GM19467 (cell line): ENCODE results near the gene AP3S1.
"Not testable (repeated sequence)": the region's sequence is repeated elsewhere in the genome, so short reads cannot be mapped to it uniquely, and the experiment has no call there.

Experiments used
- ATAC-seq: cut with Tn5 transposase; IDR thresholded peaks from one replicate; pipeline ENCODE4 v1.9.1; 2021; ENCODE audit warnings: mild to moderate bottlenecking, moderate library complexity; ENCODE audit not compliant: unreplicated experiment

AP3S1 gene

DNA sequence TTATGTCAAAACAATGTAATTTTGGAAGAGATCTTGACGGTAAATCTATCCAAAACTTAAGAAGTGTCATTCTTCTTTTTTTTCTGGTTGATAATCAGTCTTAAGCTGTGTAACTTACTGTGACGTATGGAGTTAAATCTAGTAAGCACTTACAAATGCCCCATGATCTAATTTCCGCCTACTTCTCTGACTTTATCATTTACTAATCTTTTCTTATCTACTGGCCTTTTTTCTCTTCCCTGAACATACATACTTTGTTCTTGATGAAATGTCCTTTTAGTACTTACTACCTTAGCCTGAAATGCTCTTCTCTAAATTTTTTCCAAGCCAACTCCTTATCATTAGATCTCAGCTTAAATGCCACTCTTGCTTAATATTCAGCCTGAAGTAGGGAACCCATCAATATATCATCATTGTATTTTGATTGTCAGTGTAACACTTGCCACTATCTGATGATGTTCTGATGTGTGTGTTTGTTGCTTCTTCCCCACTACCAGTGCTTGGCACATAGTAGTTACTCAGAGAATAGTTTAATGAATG is 27.6 kb downstream of the AP3S1 start:
- no peak for ATAC-seq

DNA sequence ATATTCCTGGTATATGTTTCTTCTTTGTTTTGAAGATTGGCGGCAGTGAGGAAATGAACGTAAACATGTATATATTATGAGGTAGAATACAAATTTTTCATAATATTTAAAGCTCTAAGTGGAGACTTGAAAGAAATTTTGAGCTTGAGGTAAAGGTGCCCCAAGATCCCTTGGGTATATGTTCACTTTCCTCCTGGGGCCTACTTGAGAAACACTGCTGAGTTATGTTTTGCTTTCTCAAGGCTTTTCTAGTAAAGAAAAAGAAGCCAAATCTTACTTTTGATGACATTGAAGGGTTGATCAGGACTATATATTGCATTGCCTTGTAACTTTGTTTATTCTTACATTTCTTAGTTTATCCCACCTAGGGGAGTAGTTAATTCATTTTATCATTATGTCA is 30.7 kb downstream of the AP3S1 start:
- ATAC-seq = no peak

DNA sequence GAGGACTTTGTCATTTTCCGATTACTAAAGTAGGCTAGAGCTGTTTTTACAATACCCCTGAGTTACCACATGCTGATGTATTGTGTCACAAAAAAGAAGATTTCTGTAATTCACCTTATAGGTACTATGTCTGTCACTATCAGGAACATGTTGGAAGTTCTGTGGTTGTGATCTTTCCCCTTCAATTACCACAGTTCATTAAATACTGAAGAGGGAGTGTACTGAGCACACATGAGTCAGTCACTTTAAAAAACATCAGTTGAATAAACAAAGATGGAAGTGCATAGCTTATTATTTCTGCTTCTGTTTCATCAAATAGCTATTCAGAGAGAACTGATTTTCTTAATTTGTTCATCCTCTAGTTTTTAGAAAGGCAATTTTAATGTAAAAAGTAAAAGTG is 31.7 kb downstream of the AP3S1 start:
- no peak for ATAC-seq

DNA sequence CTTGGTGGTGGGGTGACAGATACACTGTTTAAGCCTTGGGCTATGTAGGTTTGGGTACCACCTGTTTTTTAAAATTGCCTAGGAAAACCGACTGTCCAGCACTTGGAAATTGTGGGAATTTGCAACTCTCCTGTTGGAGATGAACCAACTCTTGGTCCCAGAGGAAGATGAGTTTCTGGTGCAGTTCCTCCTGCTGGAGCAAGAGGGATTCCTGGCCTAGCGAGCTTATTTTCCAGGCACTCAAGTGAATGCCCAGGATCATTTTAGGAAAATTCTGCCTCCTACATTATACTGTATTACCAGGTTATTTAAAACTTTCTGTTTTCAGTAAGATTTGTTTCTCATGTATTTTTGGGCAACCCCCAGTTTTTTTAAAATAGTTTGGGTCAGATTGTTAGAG is 33.7 kb downstream of the AP3S1 start:
- ATAC-seq = no peak

DNA sequence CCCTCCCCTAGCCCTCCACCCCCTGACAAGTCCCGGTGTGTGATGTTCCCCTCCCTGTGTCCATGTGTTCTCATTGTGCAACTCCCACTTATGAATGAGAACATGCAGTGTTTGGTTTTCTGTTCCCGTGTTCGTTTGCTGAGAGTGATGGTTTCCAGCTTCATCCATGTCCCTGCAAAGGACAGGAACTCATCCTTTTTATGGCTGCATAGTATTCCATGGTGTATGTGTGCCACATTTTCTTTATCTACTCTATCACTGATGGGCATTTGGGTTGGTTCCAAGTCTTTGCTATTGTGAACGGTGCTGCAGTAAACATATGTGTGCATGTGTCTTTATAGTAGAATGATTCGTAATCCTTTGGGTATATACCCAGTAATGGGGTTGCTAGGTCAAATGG is 35.6 kb downstream of the AP3S1 start:
- ATAC-seq = not testable (repeated sequence)

DNA sequence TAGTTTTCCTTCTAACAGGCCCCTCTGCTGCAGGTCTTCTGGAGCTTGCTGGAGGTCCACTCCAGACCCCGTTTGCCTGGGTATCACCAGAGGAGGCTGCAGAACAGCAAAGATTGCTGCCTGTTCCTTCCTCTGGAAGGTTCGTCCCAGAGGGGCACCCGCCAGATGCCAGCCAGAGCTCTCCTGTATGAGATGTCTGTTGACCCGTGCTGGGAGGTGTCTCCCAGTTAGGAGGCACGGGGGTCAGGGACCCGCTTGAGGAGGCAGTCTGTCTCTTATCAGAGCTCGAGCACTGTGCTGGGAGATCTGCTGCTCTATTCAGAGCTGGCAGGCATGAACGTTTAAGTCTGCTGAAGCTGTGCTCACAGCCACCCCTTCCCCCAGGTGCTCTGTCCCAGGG is 40.7 kb downstream of the AP3S1 start:
- ATAC-seq = not testable (repeated sequence)

DNA sequence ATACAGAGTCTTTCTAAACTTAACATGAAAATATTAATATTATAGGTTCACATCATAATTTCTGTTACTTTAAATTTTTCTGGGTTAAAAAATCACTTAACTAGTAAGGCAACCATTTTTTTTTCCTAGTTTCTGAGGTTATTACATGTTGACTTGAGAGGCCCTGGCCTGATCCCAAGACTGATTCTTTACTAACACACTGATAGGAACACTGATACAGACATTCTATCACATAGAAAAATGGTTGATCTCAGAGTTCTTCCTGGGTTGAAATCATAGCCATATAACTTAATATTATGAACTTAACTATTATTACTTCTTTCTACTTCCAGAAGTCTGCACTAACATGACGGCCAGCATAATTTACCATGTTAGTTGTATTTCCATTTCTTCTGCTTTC is 43.0 kb downstream of the AP3S1 start:
- ATAC-seq = no peak

DNA sequence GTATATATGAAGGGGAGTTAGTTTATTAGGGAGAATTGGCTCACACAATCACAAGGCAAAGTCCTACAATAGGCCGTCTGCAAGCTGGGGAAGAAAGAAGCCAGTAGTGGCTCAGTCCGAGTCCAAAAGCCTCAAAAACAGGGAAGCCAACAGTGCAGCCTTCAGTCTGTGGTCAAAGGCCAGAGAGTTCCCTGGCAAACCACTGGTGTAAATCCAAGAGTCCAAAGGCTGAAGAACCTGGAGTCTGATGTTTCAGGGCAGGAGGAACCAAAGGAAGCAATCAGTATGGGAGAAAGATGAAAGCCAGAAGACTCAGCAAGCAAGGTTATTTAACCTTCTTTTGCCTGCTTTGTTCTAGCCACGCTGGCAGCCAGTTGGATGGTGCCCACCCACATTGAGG is 43.5 kb downstream of the AP3S1 start:
- ATAC-seq = not testable (repeated sequence)

DNA sequence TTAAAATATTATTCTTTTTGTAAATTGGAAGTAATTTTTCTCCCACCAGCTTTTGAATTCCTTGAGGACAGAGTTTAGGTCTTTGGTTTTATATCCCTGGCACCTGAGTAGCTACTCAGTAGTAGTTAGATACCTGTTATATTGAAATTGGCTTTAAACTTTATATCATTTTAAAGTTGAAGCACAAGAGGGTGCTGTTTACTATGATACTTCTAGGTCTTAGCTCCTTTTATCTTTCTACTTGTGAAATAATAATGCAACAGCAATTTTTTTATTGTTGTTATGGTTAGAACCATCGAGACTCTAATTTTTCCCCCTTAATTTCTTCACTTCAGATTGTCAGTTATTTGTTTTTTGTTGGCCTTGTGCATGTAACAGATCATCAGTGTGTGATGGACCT is 46.3 kb downstream of the AP3S1 start:
- ATAC-seq = no peak

DNA sequence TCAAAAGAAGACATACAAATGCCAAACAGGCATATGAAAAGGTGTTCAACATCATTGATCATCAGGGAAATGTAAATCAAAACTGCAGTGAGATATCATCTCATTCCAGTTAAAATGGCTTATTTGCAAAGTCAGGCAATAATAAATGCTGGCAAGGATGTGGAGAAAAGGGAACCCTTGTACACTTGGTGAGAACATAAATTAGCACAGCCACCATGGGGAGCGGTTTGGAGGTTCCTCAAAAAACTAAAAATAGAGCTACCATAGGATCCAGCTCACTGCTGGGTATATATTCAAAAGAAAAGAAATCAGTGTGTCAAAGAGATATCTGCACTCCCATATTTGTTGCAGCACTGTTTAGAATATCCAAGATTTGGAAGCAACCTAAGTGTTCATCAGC is 50.3 kb downstream of the AP3S1 start:
- no peak for ATAC-seq

DNA sequence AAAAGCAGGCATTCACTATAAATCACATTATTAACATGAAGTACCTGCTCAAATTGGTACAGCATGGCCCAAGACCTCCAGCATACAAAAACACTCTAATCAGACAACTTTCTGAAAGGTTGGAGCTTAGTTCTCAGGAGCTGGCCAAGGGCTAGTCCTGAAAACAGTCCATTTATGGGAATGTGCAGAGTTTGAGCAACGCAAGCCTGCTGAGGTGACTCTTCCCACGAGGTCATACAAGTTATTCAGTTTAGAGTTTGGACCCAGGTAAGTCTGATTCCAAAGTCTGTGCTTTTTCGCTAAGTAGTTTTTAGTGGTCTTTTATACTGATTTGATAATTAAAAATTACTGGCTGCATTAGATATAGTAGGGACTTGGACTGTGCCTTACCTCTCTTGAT is 52.6 kb downstream of the AP3S1 start:
- no peak for ATAC-seq

DNA sequence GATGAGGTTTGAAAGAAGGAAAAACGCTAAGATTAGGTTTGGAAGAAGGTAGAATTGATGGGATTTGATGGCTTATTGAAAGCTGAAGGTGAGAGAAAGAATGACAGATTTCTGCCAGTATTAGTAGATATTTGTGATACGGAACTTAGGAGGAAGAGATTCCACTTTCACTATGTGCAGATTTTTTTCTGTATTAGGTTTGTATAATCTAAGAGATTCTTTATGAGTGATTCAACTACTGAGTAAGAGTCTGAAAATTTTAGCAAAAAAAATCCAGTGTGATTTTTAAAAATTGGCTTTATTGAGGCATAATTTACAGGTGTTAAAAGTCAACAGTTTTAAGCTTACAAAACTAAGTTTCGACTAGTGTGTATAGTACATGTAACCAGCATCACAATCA is 54.1 kb downstream of the AP3S1 start:
- ATAC-seq = no peak

DNA sequence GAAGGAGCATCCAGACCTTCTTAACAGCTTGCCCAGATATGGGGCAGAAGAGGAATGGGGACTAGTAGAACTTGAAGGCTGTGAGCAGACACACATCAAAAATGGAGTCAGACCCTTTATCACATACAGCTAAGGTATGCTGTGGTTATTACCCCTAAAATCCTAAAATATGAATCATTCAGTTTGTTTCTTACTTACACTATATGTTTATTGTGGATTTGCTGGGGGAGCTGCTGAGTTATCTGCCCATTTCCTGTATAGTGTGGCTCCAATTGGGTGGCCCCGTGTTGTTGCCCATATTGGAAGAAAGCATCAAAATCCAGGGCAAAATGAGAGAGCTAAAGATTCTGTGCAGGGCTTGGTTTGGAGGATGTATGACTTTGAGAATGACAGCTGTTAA is 56.9 kb downstream of the AP3S1 start:
- no peak for ATAC-seq

DNA sequence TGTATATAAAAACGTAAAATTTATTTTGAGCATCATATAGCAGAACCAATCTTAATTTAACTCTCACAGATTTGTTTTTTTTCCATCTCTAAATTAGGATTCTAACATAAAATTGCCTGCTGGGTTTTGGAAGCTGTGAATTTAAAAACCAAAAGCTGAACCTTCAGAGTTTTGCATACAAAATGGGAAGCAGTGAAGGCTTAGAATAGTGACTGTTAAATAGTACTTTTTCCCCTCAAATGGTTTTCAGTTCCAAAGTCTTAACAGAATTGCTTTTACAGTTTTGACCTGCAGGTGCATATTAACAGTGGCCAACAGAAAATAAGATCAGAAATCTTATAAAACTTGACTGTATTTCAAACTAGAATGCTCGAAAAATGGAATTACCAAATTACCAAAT is 65.4 kb downstream of the AP3S1 start:
- no peak for ATAC-seq

DNA sequence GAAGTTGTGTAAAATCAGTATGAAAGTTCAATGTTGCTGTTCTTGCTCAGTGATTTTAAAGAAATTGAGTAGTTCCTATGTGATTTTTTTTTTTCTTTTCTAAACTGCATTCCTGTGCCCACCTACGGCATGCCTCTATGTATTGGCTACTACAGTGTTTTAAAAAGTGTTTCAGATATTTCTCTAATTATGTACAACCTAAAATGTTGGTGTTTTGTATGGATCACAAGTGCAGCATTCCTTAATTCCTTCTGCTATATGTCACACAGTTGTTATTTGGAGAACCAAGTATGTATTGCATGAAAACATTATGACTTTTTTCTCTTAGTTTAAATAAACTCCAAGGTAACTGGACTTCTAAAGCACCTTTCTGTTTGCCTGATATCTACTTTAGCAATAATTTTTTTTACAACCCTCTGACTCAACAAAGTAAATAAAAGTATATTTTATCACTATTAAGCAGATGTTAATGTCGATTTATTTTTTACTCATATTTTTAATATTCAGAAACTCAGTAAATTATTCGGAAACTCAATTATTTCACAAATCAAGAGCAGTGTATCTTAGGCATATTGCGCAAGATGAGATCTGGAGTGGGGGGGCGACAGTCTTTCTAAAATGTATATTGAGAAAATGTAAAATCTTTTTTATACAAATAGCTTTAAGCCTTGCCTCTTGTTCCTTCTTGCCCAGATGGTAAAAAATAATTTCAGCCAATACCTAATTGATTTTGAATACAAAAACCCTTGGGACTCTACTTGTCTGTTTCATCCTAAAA is 72.1 kb downstream of the AP3S1 start:
- not testable (repeated sequence) for ATAC-seq

DNA sequence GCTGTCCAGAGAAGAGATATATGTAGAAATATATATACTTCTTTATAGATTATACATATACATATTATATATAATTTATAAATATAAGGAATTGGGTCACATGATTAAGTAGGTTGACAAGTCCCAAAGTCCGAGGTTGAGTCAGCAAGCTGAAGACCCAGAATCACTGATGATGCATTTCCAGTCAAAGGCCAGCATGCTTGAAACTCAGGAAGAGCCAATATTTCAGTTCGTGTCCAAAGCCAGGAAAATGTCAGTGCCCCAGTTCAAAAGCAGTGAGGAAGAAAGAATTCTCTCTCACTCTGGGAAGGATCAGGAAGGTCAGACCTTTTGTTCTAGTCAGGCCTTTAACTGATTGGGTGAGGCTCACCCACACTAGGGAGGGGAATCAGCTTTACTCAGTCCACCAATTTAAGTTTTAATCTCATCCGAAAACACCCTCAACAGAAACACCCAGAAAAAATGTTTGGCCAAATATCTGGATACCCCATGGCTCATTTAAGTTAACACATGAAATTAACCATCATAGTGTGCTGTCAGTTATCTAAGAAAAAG is 78.5 kb downstream of the AP3S1 start:
- no peak for ATAC-seq

DNA sequence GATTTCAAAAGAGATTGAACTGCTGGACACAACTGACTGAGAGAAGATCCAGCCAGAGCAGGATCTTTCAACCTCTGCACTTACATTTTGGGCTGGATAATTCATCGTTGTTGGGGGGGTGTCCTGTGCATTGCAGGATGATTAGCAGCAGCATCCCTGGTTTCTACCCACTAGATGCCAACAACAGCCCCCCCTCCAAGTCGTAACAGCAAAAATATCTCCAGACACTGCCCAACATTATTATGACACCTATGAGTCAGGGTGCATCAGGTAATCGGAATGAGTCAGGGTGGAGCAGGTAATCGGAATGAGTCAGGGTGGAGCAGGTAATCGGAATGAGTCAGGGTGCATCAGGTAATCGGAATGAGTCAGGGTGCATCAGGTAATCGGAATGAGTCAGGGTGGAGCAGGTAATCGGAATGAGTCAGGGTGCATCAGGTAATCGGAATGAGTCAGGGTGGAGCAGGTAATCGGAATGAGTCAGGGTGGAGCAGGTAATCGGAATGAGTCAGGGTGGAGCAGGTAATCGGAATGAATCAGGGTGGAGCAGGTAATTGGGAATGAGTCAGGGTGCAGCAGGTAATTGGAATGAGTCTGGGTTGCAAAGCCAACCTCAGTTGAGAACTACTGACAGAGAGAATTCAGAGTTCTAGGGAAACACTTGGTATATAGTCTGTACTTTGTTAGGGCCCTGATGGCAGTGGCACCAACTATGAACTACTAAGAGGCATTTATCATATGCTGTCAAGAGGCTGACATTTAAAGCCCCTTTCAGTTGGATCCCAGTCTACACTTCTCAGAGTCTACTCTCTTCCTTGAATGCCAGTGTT is 87.1 kb downstream of the AP3S1 start:
- not testable (repeated sequence) for ATAC-seq

DNA sequence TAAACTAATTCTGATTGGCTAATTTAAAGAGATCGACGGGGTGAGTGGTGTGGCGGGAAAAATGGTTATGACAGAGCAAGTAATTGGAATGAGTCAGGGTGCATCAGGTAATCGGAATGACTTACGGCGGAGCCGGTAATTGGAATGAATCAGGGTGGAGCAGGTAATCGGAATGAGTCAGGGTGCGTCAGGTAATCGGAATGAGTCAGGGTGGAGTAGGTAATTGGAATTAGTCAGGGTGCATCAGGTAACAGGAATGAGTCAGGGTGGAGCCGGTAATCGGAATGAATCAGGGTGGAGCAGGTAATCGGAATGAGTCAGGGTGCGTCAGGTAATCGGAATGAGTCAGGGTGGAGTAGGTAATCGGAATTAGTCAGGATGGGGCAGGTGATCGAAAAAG is 88.4 kb downstream of the AP3S1 start:
- not testable (repeated sequence) for ATAC-seq

DNA sequence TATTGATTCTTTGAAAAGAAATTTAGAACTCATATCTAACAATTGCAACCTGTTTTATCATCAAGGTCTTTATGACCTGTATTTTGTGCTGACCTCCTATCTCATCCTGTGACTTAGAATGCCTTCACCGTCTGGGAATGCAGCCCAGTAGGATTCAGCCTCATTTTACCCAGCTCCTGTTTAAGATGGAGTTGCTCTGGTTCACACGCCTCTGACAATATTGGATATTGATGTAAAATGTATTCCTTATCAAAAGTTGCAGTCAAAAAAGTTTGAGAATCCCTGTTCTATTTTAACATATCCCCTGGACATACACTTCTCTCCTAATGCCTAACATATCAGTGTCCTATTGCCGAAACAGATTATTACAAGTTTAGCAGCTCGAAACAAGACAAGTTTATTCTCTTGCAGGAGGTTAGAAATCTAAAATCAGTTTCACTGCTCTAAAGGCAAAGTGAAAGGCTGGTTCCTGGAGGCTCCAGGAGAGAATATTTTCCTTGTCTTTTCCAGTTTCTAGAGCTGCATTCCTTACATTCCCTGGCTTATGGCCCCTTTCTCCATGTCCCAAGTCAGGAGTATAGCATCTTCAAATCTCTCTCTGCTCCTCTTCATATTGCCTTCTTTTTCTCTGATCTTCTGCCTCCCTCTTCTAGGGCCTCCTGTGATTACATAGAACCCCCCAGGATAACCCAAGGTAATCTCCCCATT is 89.0 kb downstream of the AP3S1 start:
- ATAC-seq = no peak

DNA sequence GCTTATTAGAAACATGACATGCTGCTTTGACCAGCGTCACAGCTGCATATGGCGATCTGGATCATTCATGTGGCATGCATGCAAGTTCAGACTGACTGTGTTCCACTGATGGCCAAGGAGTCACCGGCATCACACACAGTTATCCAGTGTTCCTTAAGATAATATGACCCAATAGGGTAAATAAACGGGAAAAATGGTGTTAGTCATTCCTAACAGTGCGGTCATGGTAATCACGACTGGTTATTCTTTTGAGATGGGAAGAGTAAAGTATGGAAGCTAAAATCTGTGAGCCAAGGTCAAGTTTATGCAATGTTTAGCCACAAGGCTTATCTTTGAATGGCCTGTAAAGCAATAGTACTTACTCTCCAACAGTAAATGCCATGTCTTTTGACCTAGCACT is 91.3 kb downstream of the AP3S1 start:
- ATAC-seq = no peak

DNA sequence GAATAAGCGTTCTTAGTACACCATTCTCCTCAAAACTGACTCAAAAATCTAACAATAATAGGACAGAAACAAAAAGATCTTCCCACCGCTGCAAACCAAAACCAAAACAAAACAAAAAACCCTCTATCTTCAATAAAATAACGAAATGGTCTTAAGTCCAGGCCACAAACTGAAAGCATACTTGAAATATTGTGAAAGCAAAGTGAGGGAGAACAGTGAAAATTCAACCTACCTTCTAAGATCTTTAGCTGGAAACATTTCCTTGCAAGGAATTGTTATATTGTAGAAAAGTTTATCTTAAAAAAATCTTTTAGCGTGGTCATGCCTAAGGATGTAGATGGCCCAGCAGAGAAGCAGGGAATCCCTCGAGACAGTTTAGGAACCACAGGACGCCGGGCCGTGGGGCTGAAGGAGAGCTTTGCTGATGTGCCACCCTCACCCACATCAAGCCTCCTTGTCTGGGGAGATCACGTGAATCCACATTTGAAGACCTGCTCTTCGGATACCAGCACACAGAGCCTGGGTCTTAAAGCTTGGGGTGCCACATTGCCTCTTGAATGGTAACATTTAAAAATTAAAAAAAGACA is 92.7 kb downstream of the AP3S1 start:
- no peak for ATAC-seq
